IMR-90 (cell line): ENCODE measurements around the gene HNRNPUL1. TPM values are rescaled to one million over a fixed set of nuclear protein-coding genes. Genes with fewer than 3 reads are reported as not detected.

ENCODE experiments used
- ATAC-seq: fragments of 200-7000 bp; cut with Tn5 transposase; 2 replicates; pipeline ENCODE4 v1.9.1; 2020; ENCODE audit warnings: low read depth, mild to moderate bottlenecking, moderate library complexity
- BruUV-seq: library from RNA; stranded (reverse); fragments of 400-500 nt; replicated peaks from 2 replicates; lab custom pipeline; 2021; lab: Mats Ljungman, UMichigan
- CTCF ChIA-PET: fragments of 300-600 bp; formaldehyde crosslinking; extraction: SDS; loops from one replicate; lab custom pipeline; 2021; ENCODE audit warnings: antibody characterized with exemption; lab: Yijun Ruan, JAX
- POLR2A ChIA-PET: fragments of 300-600 bp; sonication (Branson Sonifier 250); formaldehyde crosslinking; loops from one replicate; lab custom pipeline; 2022; ENCODE audit warnings: antibody characterized with exemption; ENCODE audit not compliant: unreplicated experiment; lab: Charles Lee
- DNase-seq: peaks from one replicate; pipeline ENCODE4 v3.0.0; 2013
- H2AFZ ChIP-seq: replicated peaks from 2 replicates; pipeline ENCODE3; 2013; ENCODE audit warnings: low read length, mild to moderate bottlenecking; ENCODE audit not compliant: poor library complexity
- H2AK5ac ChIP-seq: 2 replicates; pipeline ENCODE4 v1.6.1; 2013; ENCODE audit warnings: low read depth, low read length, inconsistent platforms
- H2AK9ac ChIP-seq: replicated peaks from 2 replicates; pipeline ENCODE3; 2013; ENCODE audit warnings: mild to moderate bottlenecking, low read depth, low read length, moderate library complexity; ENCODE audit not compliant: poor library complexity
- H2BK120ac ChIP-seq: 2 replicates; pipeline ENCODE4 v1.6.1; 2013; ENCODE audit warnings: low read depth, low read length, inconsistent platforms
- H2BK15ac ChIP-seq: 3 replicates; pipeline ENCODE4 v1.6.1; 2013; ENCODE audit warnings: low read depth, low read length, inconsistent platforms
- H2BK20ac ChIP-seq: 2 replicates; pipeline ENCODE4 v1.6.1; 2013; ENCODE audit warnings: low read depth, mild to moderate bottlenecking, inconsistent platforms, low read length, moderate library complexity
- H2BK5ac ChIP-seq: 2 replicates; pipeline ENCODE4 v1.6.1; 2013; ENCODE audit warnings: mild to moderate bottlenecking, low read depth, low read length, inconsistent platforms; ENCODE audit not compliant: poor library complexity, severe bottlenecking
- H3K14ac ChIP-seq: replicated peaks from 2 replicates; pipeline ENCODE4 v1.6.1; 2013; ENCODE audit warnings: low read depth, low read length, inconsistent platforms
- H3K18ac ChIP-seq: 2 replicates; pipeline ENCODE4 v1.6.1; 2013; ENCODE audit warnings: low read depth, low read length, control low read depth
- H3K23ac ChIP-seq: 2 replicates; pipeline ENCODE4 v1.6.1; 2013; ENCODE audit warnings: low read depth, low read length, inconsistent platforms
- H3K27ac ChIP-seq: 2 replicates; pipeline ENCODE4 v1.5.1; 2013; ENCODE audit warnings: mild to moderate bottlenecking, control low read depth, low read length; ENCODE audit not compliant: insufficient read depth
- H3K27me3 ChIP-seq: 2 replicates; pipeline ENCODE4 v1.6.1; 2013; ENCODE audit warnings: low read length; ENCODE audit not compliant: control insufficient read depth, insufficient read depth
- H3K36me3 ChIP-seq: 2 replicates; pipeline ENCODE4 v1.6.1; 2013; ENCODE audit warnings: low read length, mixed read lengths; ENCODE audit not compliant: control insufficient read depth, insufficient read depth
- H3K4ac ChIP-seq: 2 replicates; pipeline ENCODE4 v1.6.1; 2013; ENCODE audit warnings: low read depth, low read length, inconsistent platforms
- H3K4me1 ChIP-seq: 2 replicates; pipeline ENCODE4 v1.6.1; 2013; ENCODE audit warnings: low read length, mixed read lengths; ENCODE audit not compliant: control insufficient read depth, insufficient read depth
- H3K4me2 ChIP-seq: 2 replicates; pipeline ENCODE4 v1.6.1; 2013; ENCODE audit warnings: low read depth, mild to moderate bottlenecking, control low read depth, low read length, moderate library complexity
- H3K4me3 ChIP-seq: 2 replicates; pipeline ENCODE4 v1.5.1; 2013; ENCODE audit warnings: low read depth, mild to moderate bottlenecking, control low read depth, low read length, moderate library complexity; ENCODE audit not compliant: insufficient read depth
- H3K56ac ChIP-seq: 2 replicates; pipeline ENCODE4 v1.6.1; 2013; ENCODE audit warnings: low read length, inconsistent platforms; ENCODE audit not compliant: insufficient read depth; ENCODE audit errors: extremely low read depth
- H3K79me1 ChIP-seq, 2 experiments: 2 replicates each; pipeline ENCODE4 v1.6.1; 2013; ENCODE audit warnings: low read length in 2 of 2, inconsistent platforms in 1 of 2, low read depth in 1 of 2
- H3K9ac ChIP-seq: 2 replicates; pipeline ENCODE4 v1.6.1; 2013; ENCODE audit warnings: low read depth, low read length, control low read depth
- H3K9me1 ChIP-seq: 2 replicates; pipeline ENCODE4 v1.6.1; 2013; ENCODE audit warnings: low read length, inconsistent platforms; ENCODE audit not compliant: insufficient read depth
- H3K9me3 ChIP-seq: 2 replicates; pipeline ENCODE4 v1.6.1; 2013; ENCODE audit warnings: low read length; ENCODE audit not compliant: control insufficient read depth, insufficient read depth
- H4K20me1 ChIP-seq: 2 replicates; pipeline ENCODE4 v1.6.1; 2013; ENCODE audit warnings: low read length, inconsistent platforms; ENCODE audit not compliant: insufficient read depth
- H4K5ac ChIP-seq: 2 replicates; pipeline ENCODE4 v1.6.1; 2013; ENCODE audit warnings: mild to moderate bottlenecking, low read depth, low read length, control low read depth
- H4K8ac ChIP-seq, 2 experiments: 2 replicates each; pipeline ENCODE4 v1.6.1; 2013; ENCODE audit warnings: low read depth in 2 of 2, low read length in 2 of 2, control low read depth in 1 of 2, inconsistent platforms in 1 of 2
- H4K91ac ChIP-seq: 2 replicates; pipeline ENCODE4 v1.6.1; 2013; ENCODE audit warnings: low read depth, low read length, inconsistent platforms; ENCODE audit not compliant: insufficient read depth
- CHD1 ChIP-seq: IDR thresholded peaks from 2 replicates; pipeline ENCODE4 v1.6.1; 2012; ENCODE audit warnings: low read depth, low read length, improper control_type of control experiment
- ELK1 ChIP-seq: fragments of 150-350 bp; IDR thresholded peaks from 2 replicates; pipeline ENCODE4 v1.6.1; 2016; ENCODE audit warnings: low read depth, mild to moderate bottlenecking, low read length, moderate library complexity, borderline replicate concordance
- FOS ChIP-seq: fragments of 150-350 bp; IDR thresholded peaks from 2 replicates; pipeline ENCODE4 v1.6.1; 2016; ENCODE audit warnings: low read depth, low read length
- NFE2L2 ChIP-seq: fragments of 150-350 bp; IDR thresholded peaks from 2 replicates; pipeline ENCODE4 v1.6.1; 2016; ENCODE audit warnings: low read depth, mild to moderate bottlenecking, low read length
- POLR2A ChIP-seq: IDR thresholded peaks from 2 replicates; pipeline ENCODE4 v1.6.1; 2012; ENCODE audit warnings: mild to moderate bottlenecking, low read depth, low read length
- SMC3 ChIP-seq: fragments of 150-350 bp; IDR thresholded peaks from 2 replicates; pipeline ENCODE4 v1.6.1; 2016; ENCODE audit warnings: low read depth, mild to moderate bottlenecking, antibody characterized with exemption, low read length, moderate library complexity
- USF2 ChIP-seq: fragments of 150-350 bp; IDR thresholded peaks from 2 replicates; pipeline ENCODE4 v1.6.1; 2017; ENCODE audit warnings: mild to moderate bottlenecking, antibody characterized with exemption, low read length, low read depth
- WGBS, 2 experiments: methylation state at CpG; one replicate each; pipeline versions ENCODE4 v1.1.5 to v1.1.7; 2013; ENCODE audit warnings: missing lambda C conversion rate in 2 of 2; ENCODE audit not compliant: insufficient read length in 1 of 2; ENCODE audit errors: extremely low coverage in 2 of 2; 5-methylcytosine and 5-hydroxymethylcytosine counted together
- dilution Hi-C: fragments of 300-500 bp; cut with HindIII; formaldehyde crosslinking; loops from one replicate; pipeline ENCODE4 v1.14.3; 2018; ENCODE audit warnings: low sequenced_read_pairs; ENCODE audit not compliant: unreplicated experiment
- in situ Hi-C: fragments of 300-500 bp; cut with MboI; formaldehyde crosslinking; loops from 3 replicates; pipeline ENCODE4 v1.14.3; 2019; ENCODE audit warnings: low sequenced_read_pairs, inconsistent platforms, mixed read lengths
- intact Hi-C: fragments of 100-400 bp; cut with micrococcal nuclease; formaldehyde crosslinking; loops from 2 replicates; pipeline ENCODE4 v1.10.0; 2022
- polyA plus RNA-seq, 3 experiments: library from polyadenylated mRNA; depleted of rRNA; stranded (reverse); fragments of >200 nt; gene quantifications; 2 replicates each; pipeline ENCODE4 v1.2.3, GENCODE V29; 2012; ENCODE audit warnings: low replicate concordance in 1 of 3
- total RNA-seq: library from RNA; depleted of rRNA; stranded (reverse); fragments of >200 nt; gene quantifications from 2 replicates; pipeline ENCODE4 v1.2.3, GENCODE V29; 2012

The HNRNPUL1 gene
- total and polyA plus RNA-seq, 2 of the 4 experiments (the other 2 are of a cell fraction), result 50.7 to 67.3 TPM

- Histone ChIP-seq H4K5ac (no peak overlapping the region), H3K36me3 (peaks cover 80% of the 10 kb centered on the region), H3K9me3 (no peaks in the 10 kb centered on the region), H3K9me1 (peaks cover 25% of the 10 kb centered on the region), H4K91ac (no peak overlapping the region), H2BK15ac (no peak overlapping the region), H3K4me3 (no peak overlapping the region), H3K9ac (no peak overlapping the region), H3K23ac (peak overlapping the region; percentile 40; the same call in 1 of the 2 replicates), H2AK9ac (no peak overlapping the region), H3K27ac (no peak overlapping the region), H3K4ac (no peak overlapping the region), H3K27me3 (no peaks in the 10 kb centered on the region), H3K4me2 (no peak overlapping the region; the same call in 1 of the 2 replicates), H2AFZ (no peak overlapping the region), H3K4me1 (peaks cover 24% of the 10 kb centered on the region), H3K14ac (peak overlapping the region; percentile 10; the same call in 1 of the 2 replicates), H4K20me1 (peaks cover 59% of the 10 kb centered on the region), H4K8ac (no peak overlapping the region), H2BK5ac (no peak overlapping the region), H2AK5ac (no peak overlapping the region), H3K18ac (no peak overlapping the region), H3K56ac (no peak overlapping the region), H2BK120ac (no peak overlapping the region), H3K79me1 (peaks cover 57 to 77% of the 10 kb centered on the region in 2 experiments), H2BK20ac (no peak overlapping the region)
- CTCF ChIA-PET, result interaction anchor here (1.0 to 1.5 kb wide), 2 partner anchors 10 to 11 kb away, joined by 3 to 4 read pairs; no protein-coding TSS in a partner anchor
- ATAC-seq (no peak), DNase-seq (no peak)
- POLR2A ChIA-PET, result no interaction called here
- in situ Hi-C loops, result no loop called here
- dilution Hi-C loops, result no loop called here
- BruUV-seq, result no TSS peak
- TF ChIP-seq NFE2L2 (no peak), CHD1 (no peak), ELK1 (no peak), SMC3 (no peak), USF2 (no peak), FOS (no peak), POLR2A (no peak)
- WGBS, 2 experiments, result no CpG with 5 or more reads among the region's 7 CpGs
- intact Hi-C loops, result no loop called here
These were observed 33.6 kb downstream of the HNRNPUL1 start for GRCh38 chr19:41297628-41298347.
